ENCODE results near the gene PCNX4. TPM values are rescaled to one million over a fixed set of nuclear protein-coding genes. Genes with fewer than 3 reads are reported as not detected.
A peak's percentile ranks its signal among the peaks of the same experiment; 100 is the strongest.

Gene PCNX4
- total RNA-seq, 1 donor from 2014 or later = 79.0 TPM

GRCh38 chr14:60090864-60091519 lies 731 bp upstream of the PCNX4 start:
- no peaks in the 10 kb centered on the region for H3K9me3 Mint-ChIP-seq
- no peak for TF ChIP-seq CTCF (IDR thresholded peaks at IDR 0.05; ENCODE audit: unreplicated experiment)
- no peaks in the 10 kb centered on the region for H3K36me3 Mint-ChIP-seq
- H3K4me1 Mint-ChIP-seq = peaks cover 29% of the 10 kb centered on the region
- peak overlapping the region; percentile 83 for H3K4me3 Mint-ChIP-seq
- no peaks in the 10 kb centered on the region for H3K27me3 Mint-ChIP-seq (ENCODE audit: low read depth)
- DNase-seq (ENCODE audit: low spot score in 2 of 2, unreplicated experiment in 2 of 2) = peak in 1 of 2 experiments; percentile 45
- H3K27ac Mint-ChIP-seq = peak overlapping the region; percentile 97

GRCh38 chr14:60092526-60092920 lies 800 bp downstream of the PCNX4 start:
- no peak for DNase-seq (ENCODE audit: low spot score in 2 of 2, unreplicated experiment in 2 of 2)

GRCh38 chr14:60093080-60093479 lies 1.4 kb downstream of the PCNX4 start:
- TF ChIP-seq CTCF (IDR thresholded peaks at IDR 0.05; ENCODE audit: unreplicated experiment) = no peak
- peak overlapping the region; percentile 83 for H3K4me3 Mint-ChIP-seq
- no peaks in the 10 kb centered on the region for H3K27me3 Mint-ChIP-seq (ENCODE audit: low read depth)
- no peak for DNase-seq (ENCODE audit: low spot score in 2 of 2, unreplicated experiment in 2 of 2)
- H3K4me1 Mint-ChIP-seq = peaks cover 29% of the 10 kb centered on the region
- H3K9me3 Mint-ChIP-seq = no peaks in the 10 kb centered on the region
- peaks cover 5% of the 10 kb centered on the region for H3K36me3 Mint-ChIP-seq
- peak overlapping the region; percentile 97 for H3K27ac Mint-ChIP-seq

More at GRCh38 chr14:60092526-60092920, 800 bp downstream of the PCNX4 start:
- peaks cover 29% of the 10 kb centered on the region for H3K4me1 Mint-ChIP-seq
- no peak for TF ChIP-seq CTCF (IDR thresholded peaks at IDR 0.05; ENCODE audit: unreplicated experiment)
- H3K4me3 Mint-ChIP-seq = peak overlapping the region; percentile 83
- no peaks in the 10 kb centered on the region for H3K27me3 Mint-ChIP-seq (ENCODE audit: low read depth)
- peak overlapping the region; percentile 97 for H3K27ac Mint-ChIP-seq
- no peaks in the 10 kb centered on the region for H3K9me3 Mint-ChIP-seq
- no peaks in the 10 kb centered on the region for H3K36me3 Mint-ChIP-seq

- no peak for DNase-seq (ENCODE audit: low spot score in 2 of 2, unreplicated experiment in 2 of 2)
- no peaks in the 10 kb centered on the region for H3K27me3 Mint-ChIP-seq (ENCODE audit: low read depth)
- H3K4me1 Mint-ChIP-seq = peaks cover 29% of the 10 kb centered on the region
- no peaks in the 10 kb centered on the region for H3K9me3 Mint-ChIP-seq
- peak overlapping the region; percentile 97 for H3K27ac Mint-ChIP-seq
- H3K4me3 Mint-ChIP-seq = peak overlapping the region; percentile 83
- TF ChIP-seq CTCF (IDR thresholded peaks at IDR 0.05; ENCODE audit: unreplicated experiment) = no peak
- peaks cover 8% of the 10 kb centered on the region for H3K36me3 Mint-ChIP-seq
Observed at GRCh38 chr14:60093606-60094005, 1.9 kb downstream of the PCNX4 start.

- peak overlapping the region; percentile 83 for H3K4me3 Mint-ChIP-seq
- peak overlapping the region; percentile 97 for H3K27ac Mint-ChIP-seq
- H3K36me3 Mint-ChIP-seq = peaks cover 8% of the 10 kb centered on the region
- TF ChIP-seq CTCF (IDR thresholded peaks at IDR 0.05; ENCODE audit: unreplicated experiment) = no peak
- no peaks in the 10 kb centered on the region for H3K27me3 Mint-ChIP-seq (ENCODE audit: low read depth)
- H3K9me3 Mint-ChIP-seq = no peaks in the 10 kb centered on the region
- DNase-seq (ENCODE audit: low spot score in 2 of 2, unreplicated experiment in 2 of 2) = no peak
- H3K4me1 Mint-ChIP-seq = peaks cover 29% of the 10 kb centered on the region
Observed at GRCh38 chr14:60094306-60094897, 2.7 kb downstream of the PCNX4 start.
